ENCODE data around the gene MARCKS.

DNA sequence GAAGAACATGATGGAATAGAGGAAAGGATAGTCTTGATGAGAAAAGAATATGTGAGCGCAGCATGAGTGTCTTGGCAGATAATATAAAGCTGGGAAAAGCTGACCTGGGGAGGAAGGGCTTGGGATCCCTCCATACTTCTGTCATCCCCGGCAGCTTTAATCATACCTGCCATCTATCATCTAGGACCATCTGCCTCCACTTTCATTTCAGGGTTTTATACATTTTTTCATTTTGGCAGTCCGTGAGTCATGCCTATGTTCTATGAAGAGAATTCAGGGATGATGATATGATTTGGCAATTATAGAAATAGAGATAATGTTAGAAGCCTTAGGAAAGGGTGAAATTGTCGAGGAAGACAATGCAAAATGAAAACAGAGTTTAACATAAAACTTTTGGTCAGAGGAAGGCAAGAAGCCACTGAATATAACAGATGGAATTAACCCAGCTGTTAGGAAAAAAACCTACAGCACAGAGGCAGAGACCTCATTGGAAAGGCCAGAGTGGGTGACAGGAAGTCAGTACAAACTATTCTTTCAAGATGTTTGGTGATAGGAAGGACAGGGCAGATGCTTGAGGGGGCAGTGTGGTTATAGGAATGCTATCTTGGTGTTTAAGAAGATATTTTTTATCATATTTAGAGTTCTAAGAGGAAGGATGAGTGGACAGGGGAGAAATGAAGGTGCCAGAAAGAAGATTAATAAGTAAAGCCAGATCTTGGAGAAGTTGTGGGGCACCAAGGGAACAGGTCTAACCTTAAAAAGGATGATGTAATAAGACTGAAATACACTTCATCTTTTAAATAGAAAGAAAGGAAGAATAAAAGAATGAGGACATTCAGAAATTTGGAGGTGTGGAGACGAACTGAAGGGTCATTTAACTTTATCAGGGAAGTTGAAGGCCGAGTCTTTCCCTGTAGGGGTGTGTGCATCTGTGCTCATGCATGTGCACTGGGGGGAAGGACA is 37.8 kb downstream of the MARCKS start:
- TF ChIP-seq, protein P1, sequence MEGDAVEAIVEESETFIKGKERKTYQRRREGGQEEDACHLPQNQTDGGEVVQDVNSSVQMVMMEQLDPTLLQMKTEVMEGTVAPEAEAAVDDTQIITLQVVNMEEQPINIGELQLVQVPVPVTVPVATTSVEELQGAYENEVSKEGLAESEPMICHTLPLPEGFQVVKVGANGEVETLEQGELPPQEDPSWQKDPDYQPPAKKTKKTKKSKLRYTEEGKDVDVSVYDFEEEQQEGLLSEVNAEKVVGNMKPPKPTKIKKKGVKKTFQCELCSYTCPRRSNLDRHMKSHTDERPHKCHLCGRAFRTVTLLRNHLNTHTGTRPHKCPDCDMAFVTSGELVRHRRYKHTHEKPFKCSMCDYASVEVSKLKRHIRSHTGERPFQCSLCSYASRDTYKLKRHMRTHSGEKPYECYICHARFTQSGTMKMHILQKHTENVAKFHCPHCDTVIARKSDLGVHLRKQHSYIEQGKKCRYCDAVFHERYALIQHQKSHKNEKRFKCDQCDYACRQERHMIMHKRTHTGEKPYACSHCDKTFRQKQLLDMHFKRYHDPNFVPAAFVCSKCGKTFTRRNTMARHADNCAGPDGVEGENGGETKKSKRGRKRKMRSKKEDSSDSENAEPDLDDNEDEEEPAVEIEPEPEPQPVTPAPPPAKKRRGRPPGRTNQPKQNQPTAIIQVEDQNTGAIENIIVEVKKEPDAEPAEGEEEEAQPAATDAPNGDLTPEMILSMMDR (IDR thresholded peaks at IDR 0.05) = no peak
- TF ChIP-seq, protein P2, sequence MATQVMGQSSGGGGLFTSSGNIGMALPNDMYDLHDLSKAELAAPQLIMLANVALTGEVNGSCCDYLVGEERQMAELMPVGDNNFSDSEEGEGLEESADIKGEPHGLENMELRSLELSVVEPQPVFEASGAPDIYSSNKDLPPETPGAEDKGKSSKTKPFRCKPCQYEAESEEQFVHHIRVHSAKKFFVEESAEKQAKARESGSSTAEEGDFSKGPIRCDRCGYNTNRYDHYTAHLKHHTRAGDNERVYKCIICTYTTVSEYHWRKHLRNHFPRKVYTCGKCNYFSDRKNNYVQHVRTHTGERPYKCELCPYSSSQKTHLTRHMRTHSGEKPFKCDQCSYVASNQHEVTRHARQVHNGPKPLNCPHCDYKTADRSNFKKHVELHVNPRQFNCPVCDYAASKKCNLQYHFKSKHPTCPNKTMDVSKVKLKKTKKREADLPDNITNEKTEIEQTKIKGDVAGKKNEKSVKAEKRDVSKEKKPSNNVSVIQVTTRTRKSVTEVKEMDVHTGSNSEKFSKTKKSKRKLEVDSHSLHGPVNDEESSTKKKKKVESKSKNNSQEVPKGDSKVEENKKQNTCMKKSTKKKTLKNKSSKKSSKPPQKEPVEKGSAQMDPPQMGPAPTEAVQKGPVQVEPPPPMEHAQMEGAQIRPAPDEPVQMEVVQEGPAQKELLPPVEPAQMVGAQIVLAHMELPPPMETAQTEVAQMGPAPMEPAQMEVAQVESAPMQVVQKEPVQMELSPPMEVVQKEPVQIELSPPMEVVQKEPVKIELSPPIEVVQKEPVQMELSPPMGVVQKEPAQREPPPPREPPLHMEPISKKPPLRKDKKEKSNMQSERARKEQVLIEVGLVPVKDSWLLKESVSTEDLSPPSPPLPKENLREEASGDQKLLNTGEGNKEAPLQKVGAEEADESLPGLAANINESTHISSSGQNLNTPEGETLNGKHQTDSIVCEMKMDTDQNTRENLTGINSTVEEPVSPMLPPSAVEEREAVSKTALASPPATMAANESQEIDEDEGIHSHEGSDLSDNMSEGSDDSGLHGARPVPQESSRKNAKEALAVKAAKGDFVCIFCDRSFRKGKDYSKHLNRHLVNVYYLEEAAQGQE (IDR thresholded peaks at IDR 0.05; ENCODE audit: insufficient read depth in 1 of 2, low read depth in 2 of 2, low read length in 1 of 2) = no peak
- TF ChIP-seq TCF7L2 (IDR thresholded peaks at IDR 0.05; ENCODE audit: low read depth, low read length) = no peak
- no peak for TF ChIP-seq SIN3A (IDR thresholded peaks at IDR 0.05; ENCODE audit: borderline replicate concordance, insufficient read depth, low read depth, low read length)
- TF ChIP-seq POLR2AphosphoS5 (IDR thresholded peaks at IDR 0.05; ENCODE audit: low read depth, low read length) = no peak

Measured in Panc1 (cell line).